Ramos (cell line): ENCODE measurements around the gene HOMER1.
"Not testable (repeated sequence)": the region's sequence is repeated elsewhere in the genome, so short reads cannot be mapped to it uniquely, and the experiment has no call there.

Experiments
- in situ Hi-C: fragments of 300-500 bp; cut with MboI; formaldehyde crosslinking; loops from one replicate; pipeline ENCODE4 v1.14.3; 2022; ENCODE audit warnings: low sequenced_read_pairs; ENCODE audit not compliant: unreplicated experiment

HOMER1 gene

GRCh38 chr5:79436821-79437220 is 77.1 kb downstream of the HOMER1 start:
- in situ Hi-C loops, result no loop called here

GRCh38 chr5:79436224-79436623 is 77.7 kb downstream of the HOMER1 start:
- in situ Hi-C loops, result no loop called here

- in situ Hi-C loops, result no loop called here
Measured at GRCh38 chr5:79430196-79430595, 83.7 kb downstream of the HOMER1 start.

GRCh38 chr5:79423296-79423695 is 90.6 kb downstream of the HOMER1 start:
- in situ Hi-C loops, result no loop called here

GRCh38 chr5:79420248-79420647 is 93.7 kb downstream of the HOMER1 start:
- in situ Hi-C loops, result no loop called here

GRCh38 chr5:79418276-79418675 is 95.7 kb downstream of the HOMER1 start:
- in situ Hi-C loops, result no loop called here

DNA sequence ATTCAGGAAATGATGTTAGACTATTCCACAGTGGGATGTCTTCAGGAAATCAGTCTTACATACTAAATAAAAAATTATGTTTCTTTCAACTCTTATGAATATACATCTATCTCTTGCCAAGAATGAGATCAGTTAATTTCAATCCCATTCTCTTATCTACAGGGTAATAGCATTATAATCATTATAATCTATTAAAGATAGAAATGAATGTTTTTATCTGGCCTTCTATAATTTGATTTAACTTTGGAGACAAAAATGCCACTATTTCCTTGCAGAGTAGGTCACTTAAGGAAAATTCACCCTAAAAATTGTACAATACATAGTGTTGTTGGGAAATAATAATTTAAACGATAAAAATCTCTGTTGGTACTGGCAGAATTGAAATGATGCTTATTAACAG is 96.4 kb downstream of the HOMER1 start:
- in situ Hi-C loops, result no loop called here

DNA sequence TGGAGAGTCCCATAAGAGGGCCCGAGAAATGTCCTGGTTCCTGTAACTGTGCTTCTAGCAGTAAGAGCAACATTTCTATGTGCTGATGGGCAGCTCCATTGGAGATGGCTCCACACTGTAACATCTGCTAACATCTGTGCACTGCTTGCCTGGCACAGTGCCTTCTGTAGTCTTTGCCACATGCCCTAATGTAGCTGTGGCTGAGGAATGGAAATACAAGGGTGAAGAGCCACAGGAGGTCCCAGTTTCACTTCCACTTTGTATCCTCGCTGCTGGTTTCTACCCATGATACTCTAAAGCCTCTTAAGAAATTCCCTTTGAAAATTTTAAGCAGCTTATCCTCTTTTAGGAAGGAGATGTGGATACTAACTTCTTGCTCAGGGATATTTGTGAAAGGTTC is 97.4 kb downstream of the HOMER1 start:
- in situ Hi-C loops, result no loop called here

- in situ Hi-C loops, result no loop called here
Measured at GRCh38 chr5:79413112-79413511, 100.8 kb downstream of the HOMER1 start.

DNA sequence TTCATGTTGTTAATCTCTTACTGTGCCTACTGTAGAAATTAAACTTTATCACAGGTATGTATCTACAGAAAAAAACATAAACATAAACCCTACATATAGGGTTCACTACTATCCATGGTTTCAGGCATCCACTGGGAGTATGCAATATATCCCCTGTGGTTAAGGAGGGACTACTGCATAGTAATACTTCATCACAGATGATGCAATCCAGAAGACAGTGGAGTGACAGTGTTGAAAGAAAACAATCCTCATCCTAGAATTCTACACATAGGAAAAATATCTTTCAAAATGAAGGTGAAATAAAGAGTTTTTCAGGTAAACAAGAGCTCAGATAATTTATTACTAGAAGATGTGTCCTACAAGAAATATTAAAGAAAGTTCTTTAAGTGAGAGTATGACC is 105.9 kb downstream of the HOMER1 start:
- in situ Hi-C loops, result no loop called here

GRCh38 chr5:79407591-79407990 is 106.3 kb downstream of the HOMER1 start:
- in situ Hi-C loops, result no loop called here

GRCh38 chr5:79401216-79401615 is 112.7 kb downstream of the HOMER1 start:
- in situ Hi-C loops, result no loop called here

GRCh38 chr5:79399046-79399445 is 114.9 kb downstream of the HOMER1 start:
- in situ Hi-C loops, result no loop called here

GRCh38 chr5:79397080-79397479 is 116.9 kb downstream of the HOMER1 start:
- in situ Hi-C loops, result no loop called here

DNA sequence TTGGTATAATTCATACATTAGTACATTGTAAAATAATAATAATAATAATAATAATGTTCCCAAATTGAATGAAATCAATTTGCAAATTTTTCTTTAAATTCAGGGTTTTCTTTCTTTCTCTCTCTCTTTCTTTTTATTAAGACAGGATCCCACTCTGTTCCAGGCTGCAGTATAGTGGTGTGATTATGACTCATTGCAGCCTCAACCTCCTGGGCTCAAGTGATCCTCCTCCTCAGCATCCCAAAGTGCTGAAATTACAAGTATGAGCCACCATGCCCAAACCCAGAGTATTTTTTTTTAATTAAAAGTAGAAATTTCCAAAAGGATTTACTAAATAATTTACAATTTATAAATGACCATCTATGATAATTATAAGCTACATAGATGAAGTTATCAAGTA is 117.7 kb downstream of the HOMER1 start:
- in situ Hi-C loops, result no loop called here

- in situ Hi-C loops, result no loop called here
Measured at GRCh38 chr5:79395296-79395695, 118.6 kb downstream of the HOMER1 start.

- in situ Hi-C loops, result no loop called here
Measured at GRCh38 chr5:79392776-79393175, 121.2 kb downstream of the HOMER1 start.

GRCh38 chr5:79386679-79387078 is 127.3 kb downstream of the HOMER1 start:
- in situ Hi-C loops, result no loop called here

DNA sequence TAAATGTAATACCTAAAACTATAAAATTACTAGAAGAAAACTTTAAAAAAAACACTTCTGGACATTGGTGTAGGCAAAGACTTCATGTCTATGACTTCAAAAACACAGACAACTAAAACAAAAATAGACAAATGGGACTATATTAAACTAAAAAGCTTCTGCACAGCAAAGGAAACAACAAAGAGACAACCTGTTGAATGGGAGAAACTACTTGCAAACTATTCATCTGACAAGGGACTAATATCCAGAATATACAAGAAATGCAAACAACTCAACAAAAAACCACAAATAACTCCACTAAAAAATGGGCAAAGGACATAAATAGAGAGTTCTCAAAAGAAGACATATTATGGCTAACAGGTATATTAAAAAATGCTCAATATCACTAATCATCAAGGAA is 128.8 kb downstream of the HOMER1 start:
- in situ Hi-C loops, result not testable (repeated sequence)

DNA sequence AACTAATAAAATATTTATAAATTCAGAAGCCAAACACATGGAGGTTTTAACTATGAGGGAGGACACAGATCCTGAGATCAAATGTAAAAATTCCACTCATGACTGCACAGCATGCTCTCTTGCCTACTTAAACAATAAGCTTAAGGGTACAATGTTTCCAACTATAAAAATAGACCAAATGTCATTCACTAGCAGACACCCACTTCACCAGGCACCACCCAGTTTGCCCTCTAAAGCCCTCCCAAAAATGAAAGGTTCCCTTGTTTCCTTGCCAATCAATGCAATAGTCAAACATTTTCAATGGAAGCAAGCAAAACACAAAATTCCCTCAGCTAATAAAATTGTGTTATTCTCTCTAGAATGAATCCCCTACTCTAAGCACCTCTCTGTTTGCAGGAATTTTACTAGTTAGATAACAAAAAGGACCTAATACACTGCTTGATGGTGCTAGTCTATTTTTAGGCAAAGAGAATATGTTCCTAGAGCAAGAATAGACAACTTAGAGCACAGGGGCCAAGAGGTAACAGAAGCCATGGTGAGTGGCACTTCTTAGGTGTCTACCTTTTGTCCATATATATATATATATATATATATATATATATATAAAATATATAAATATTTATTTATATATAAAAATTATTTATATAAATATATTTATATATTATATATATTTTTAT is 135.3 kb downstream of the HOMER1 start:
- in situ Hi-C loops, result no loop called here

DNA sequence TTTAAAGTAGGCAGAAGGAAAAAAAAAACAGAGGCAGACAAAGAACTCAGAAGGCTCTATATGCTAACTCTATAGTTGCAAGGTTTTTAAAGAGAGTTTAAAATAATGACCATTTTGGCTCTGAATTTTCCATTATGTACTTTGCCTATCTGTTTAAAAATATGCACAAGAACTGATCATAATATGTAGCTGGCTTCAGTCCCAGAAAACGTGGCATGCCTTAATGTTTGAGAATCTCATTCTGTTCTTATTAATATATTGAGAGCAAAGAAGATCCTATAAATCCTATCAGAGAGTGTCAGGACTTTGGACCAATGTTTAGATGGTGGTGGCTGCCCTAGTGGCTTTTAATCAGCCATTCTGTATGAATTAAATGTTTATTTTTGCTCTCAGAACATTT is 156.5 kb downstream of the HOMER1 start:
- in situ Hi-C loops, result no loop called here

GRCh38 chr5:79349881-79350280 is 164.1 kb downstream of the HOMER1 start:
- in situ Hi-C loops, result no loop called here

GRCh38 chr5:79349047-79349446 is 164.9 kb downstream of the HOMER1 start:
- in situ Hi-C loops, result no loop called here
